Mucosa of descending colon (tissue), 3 donors: Measurements from ENCODE around the gene TIAM2. TPM values are rescaled to one million over a fixed set of nuclear protein-coding genes. Genes with fewer than 3 reads are reported as not detected.

Experiments
- ATAC-seq: fragments of 200-7000 bp; cut with Tn5 transposase; one replicate; pipeline ENCODE4 v1.9.1; 2020; ENCODE audit warnings: mild to moderate bottlenecking, moderate library complexity
- DNase-seq, 3 donors: peaks; one replicate each; pipeline ENCODE4 v3.0.0-alpha.2; 2020
- H3K36me3 ChIP-seq: fragments of 200-600 bp; one replicate; pipeline ENCODE4 v1.8.0; 2021; ENCODE audit warnings: low read depth, mild to moderate bottlenecking
- H3K4me1 ChIP-seq: fragments of 200-600 bp; one replicate; pipeline ENCODE4 v1.8.0; 2021; ENCODE audit warnings: low read depth, mild to moderate bottlenecking
- H3K4me3 ChIP-seq: fragments of 200-600 bp; one replicate; pipeline ENCODE4 v1.8.0; 2021; ENCODE audit warnings: mild to moderate bottlenecking
- H3K9me3 ChIP-seq: fragments of 200-600 bp; one replicate; pipeline ENCODE4 v1.8.0; 2021; ENCODE audit warnings: mild to moderate bottlenecking
- CTCF ChIP-seq: fragments of 200-600 bp; IDR thresholded peaks from one replicate; pipeline ENCODE4 v1.8.0; 2022; ENCODE audit warnings: antibody characterized with exemption, mild to moderate bottlenecking
- intact Hi-C, 2 donors: fragments of 100-400 bp; cut with DNase I in 1 of 2; cut with micrococcal nuclease in 1 of 2; formaldehyde crosslinking; loops; one replicate each; pipeline versions ENCODE4 v1.11.0 to v1.11.1; 2022; cut with DNase I, micrococcal nuclease
- total RNA-seq, 3 donors: library from RNA; stranded (reverse); fragmentation: NEBNext Ultra II Directional in 2 of 3; extraction: Animal tissue kit (Norgen Biotek cat#: 25700) in 2 of 3; gene quantifications; one replicate each; pipeline versions ENCODE4 v1.2.1 to v1.2.4, GENCODE V29; 2021 to 2023
- donor health status: DM: no; HTN: no; CAD: no; lungs with moderate emphysema.
- donor health status: DM: no; HTN: no; CAD: no.
- donor health status: DM: no; HTN: yes; CAD: no.

The TIAM2 gene
- total RNA-seq, 3 donors from 2014 or later, result 4.2 to 12.2 (median 9.8) TPM

GRCh38 chr6:155201461-155202226 lies 206.5 kb downstream of the TIAM2 start:
- no peak for TF ChIP-seq CTCF
- Histone ChIP-seq H3K9me3 (no peaks in the 10 kb centered on the region), H3K4me3 (no peak overlapping the region), H3K4me1 (peaks cover 6% of the 10 kb centered on the region), H3K36me3 (no peaks in the 10 kb centered on the region)
- intact Hi-C loops, result no loop called here
- no peak for DNase-seq
- ATAC-seq, result peak; percentile 85

- ATAC-seq, result no peak
Observed at GRCh38 chr6:155207223-155207622, 212.1 kb downstream of the TIAM2 start.

GRCh38 chr6:155212106-155212505 lies 217.0 kb downstream of the TIAM2 start:
- Histone ChIP-seq H3K9me3 (no peaks in the 10 kb centered on the region), H3K36me3 (no peaks in the 10 kb centered on the region), H3K4me1 (no peaks in the 10 kb centered on the region), H3K4me3 (no peak overlapping the region)
- no peak for DNase-seq
- no peak for ATAC-seq
- intact Hi-C loops, result no loop called here
- no peak for TF ChIP-seq CTCF

More at GRCh38 chr6:155207223-155207622, 212.1 kb downstream of the TIAM2 start:
- TF ChIP-seq CTCF, result no peak
- Histone ChIP-seq H3K4me3 (no peak overlapping the region), H3K9me3 (no peaks in the 10 kb centered on the region), H3K36me3 (no peaks in the 10 kb centered on the region), H3K4me1 (no peaks in the 10 kb centered on the region)
- intact Hi-C loops, result no loop called here
- no peak for DNase-seq

- ATAC-seq (no peak), DNase-seq (no peak)
- no peak for TF ChIP-seq CTCF
- Histone ChIP-seq H3K36me3 (no peaks in the 10 kb centered on the region), H3K9me3 (no peaks in the 10 kb centered on the region), H3K4me3 (no peak overlapping the region), H3K4me1 (no peaks in the 10 kb centered on the region)
- intact Hi-C loops, result no loop called here
Observed at GRCh38 chr6:155212616-155213380, 217.7 kb downstream of the TIAM2 start.

GRCh38 chr6:155213611-155214372 lies 218.7 kb downstream of the TIAM2 start:
- no peaks in the 10 kb centered on the region for H3K36me3 ChIP-seq
- no peak overlapping the region for H3K4me3 ChIP-seq
- TF ChIP-seq CTCF, result no peak
- no peak for DNase-seq
- no peaks in the 10 kb centered on the region for H3K9me3 ChIP-seq
- intact Hi-C loops, result no loop called here
- no peak for ATAC-seq
- H3K4me1 ChIP-seq, result no peaks in the 10 kb centered on the region
